SK-N-SH (cell line): ENCODE data around the gene CDH11. TPM values are rescaled to one million over a fixed set of nuclear protein-coding genes. Genes with fewer than 3 reads are reported as not detected.

ENCODE experiments used
- CTCF ChIA-PET: fragments of 300-600, 350-600 bp; formaldehyde crosslinking; extraction: SDS; loops from one replicate; lab custom pipeline; 2021; lab: Yijun Ruan, JAX
- POLR2A ChIA-PET: fragments of 350-600 bp; sonication (Branson Sonifier 250); formaldehyde crosslinking; extraction: SDS; loops from one replicate; lab custom pipeline; 2020; ENCODE audit warnings: antibody characterized with exemption, inconsistent platforms; lab: Yijun Ruan, JAX
- DNase-seq: peaks from one replicate; pipeline ENCODE4 v3.0.0; 2012
- H2AFZ ChIP-seq: fragments of 200-600 bp; sonication (generic); 2 replicates; pipeline ENCODE4 v1.8.1; 2016; ENCODE audit warnings: antibody characterized with exemption, mild to moderate bottlenecking, low read depth
- H3F3A ChIP-seq: fragments of 200-600 bp; sonication (generic); replicated peaks from 2 replicates; pipeline ENCODE3; 2016; ENCODE audit warnings: antibody characterized with exemption, mild to moderate bottlenecking; ENCODE audit not compliant: insufficient read depth
- H3K27ac ChIP-seq, 2 experiments: fragments of 200-500 bp in 1 of 2; fragments of 200-600 bp in 1 of 2; sonication (Bioruptor generic) in 1 of 2; sonication (generic), shearing (Covaris generic) in 1 of 2; 2 replicates each; pipeline versions ENCODE4 v1.5.1 to v1.6.1; 2014 to 2016; ENCODE audit warnings: low read depth in 2 of 2, inconsistent platforms in 1 of 2, low read length in 1 of 2, mild to moderate bottlenecking in 1 of 2, mixed read lengths in 1 of 2
- H3K27me3 ChIP-seq: fragments of 200-600 bp; sonication (generic), shearing (Covaris generic); 2 replicates; pipeline ENCODE4 v1.6.1; 2016; ENCODE audit warnings: mixed run types; ENCODE audit not compliant: insufficient read depth
- H3K36me3 ChIP-seq, 2 experiments: fragments of 200-500 bp in 1 of 2; fragments of 200-600 bp in 1 of 2; sonication (Bioruptor generic) in 1 of 2; sonication (generic) in 1 of 2; replicated peaks in 1 of 2; 2 replicates each; pipeline versions ENCODE3 to v1.5.1; 2014 to 2016; ENCODE audit warnings: low read length in 1 of 2, mild to moderate bottlenecking in 1 of 2; ENCODE audit not compliant: insufficient read depth in 2 of 2, control insufficient read depth in 1 of 2
- H3K4me1 ChIP-seq, 2 experiments: fragments of 200-500 bp in 1 of 2; fragments of 200-600 bp in 1 of 2; sonication (Bioruptor generic) in 1 of 2; sonication (generic), shearing (Covaris generic) in 1 of 2; 2 replicates each; pipeline versions ENCODE4 v1.5.1 to v1.6.1; 2014 to 2016; ENCODE audit warnings: low read depth in 1 of 2, low read length in 1 of 2, mixed run types in 1 of 2; ENCODE audit not compliant: insufficient read depth in 2 of 2, control insufficient read depth in 1 of 2
- H3K4me2 ChIP-seq: fragments of 200-600 bp; sonication (generic), shearing (Covaris generic); 2 replicates; pipeline ENCODE4 v1.6.1; 2017; ENCODE audit warnings: mixed run types
- H3K4me3 ChIP-seq, 2 experiments: fragments of 200-500 bp in 1 of 2; fragments of 200-600 bp in 1 of 2; sonication (Bioruptor generic) in 1 of 2; sonication (generic), shearing (Covaris generic) in 1 of 2; 2 replicates each; pipeline versions ENCODE4 v1.5.1 to v1.8.1; 2014 to 2016; ENCODE audit warnings: low read depth in 2 of 2, inconsistent platforms in 1 of 2, low read length in 1 of 2, mild to moderate bottlenecking in 1 of 2, mixed read lengths in 1 of 2, moderate library complexity in 1 of 2
- H3K79me2 ChIP-seq: fragments of 200-600 bp; sonication (generic); 2 replicates; pipeline ENCODE4 v1.8.1; 2017; ENCODE audit warnings: mild to moderate bottlenecking; ENCODE audit not compliant: insufficient read depth
- H3K9ac ChIP-seq: fragments of 200-600 bp; sonication (generic); 2 replicates; pipeline ENCODE4 v1.6.1; 2017; ENCODE audit warnings: mixed run types
- H3K9me2 ChIP-seq: fragments of 200-600 bp; sonication (generic); 2 replicates; pipeline ENCODE4 v1.6.1; 2017; ENCODE audit warnings: mixed run types
- H3K9me3 ChIP-seq: fragments of 200-600 bp; sonication (generic); 2 replicates; pipeline ENCODE4 v1.6.1; 2017; ENCODE audit warnings: mixed run types, mild to moderate bottlenecking, moderate library complexity
- H4K20me1 ChIP-seq: fragments of 200-600 bp; sonication (generic); 2 replicates; pipeline ENCODE4 v1.6.1; 2017; ENCODE audit warnings: mild to moderate bottlenecking, mixed run types; ENCODE audit not compliant: insufficient read depth
- ELF1 ChIP-seq: IDR thresholded peaks from 2 replicates; pipeline ENCODE4 v1.4.0; 2012
- EP300 ChIP-seq, 2 experiments: IDR thresholded peaks; 2 replicates each; pipeline versions ENCODE4 v1.4.0 to v1.6.1; 2012; ENCODE audit warnings: borderline replicate concordance in 1 of 2, low read depth in 1 of 2, low read length in 1 of 2
- FOSL2 ChIP-seq: IDR thresholded peaks from 2 replicates; pipeline ENCODE4 v1.4.0; 2012; ENCODE audit warnings: low read depth, mild to moderate bottlenecking, moderate library complexity, borderline replicate concordance
- GABPA ChIP-seq: IDR thresholded peaks from 2 replicates; pipeline ENCODE4 v1.4.0; 2012; ENCODE audit warnings: low read depth, mild to moderate bottlenecking
- IRF3 ChIP-seq: fragments of 150-350 bp; IDR thresholded peaks from 2 replicates; pipeline ENCODE4 v1.6.1; 2016; ENCODE audit warnings: mild to moderate bottlenecking, low read depth, low read length
- JUND ChIP-seq: IDR thresholded peaks from 2 replicates; pipeline ENCODE4 v1.4.0; 2012
- MEF2A ChIP-seq: IDR thresholded peaks from 2 replicates; pipeline ENCODE4 v1.4.0; 2012; ENCODE audit warnings: low read depth, borderline replicate concordance
- NRF1 ChIP-seq: IDR thresholded peaks from 2 replicates; pipeline ENCODE4 v1.6.1; 2012; ENCODE audit warnings: low read depth, mild to moderate bottlenecking, low read length
- RAD21 ChIP-seq: IDR thresholded peaks from 2 replicates; pipeline ENCODE4 v1.6.1; 2012; ENCODE audit warnings: mild to moderate bottlenecking, low read length
- RCOR1 ChIP-seq: fragments of 150-350 bp; IDR thresholded peaks from 2 replicates; pipeline ENCODE4 v1.6.1; 2017; ENCODE audit warnings: antibody characterized with exemption, low read length
- RFX5 ChIP-seq: IDR thresholded peaks from 2 replicates; pipeline ENCODE4 v1.6.1; 2012; ENCODE audit warnings: mild to moderate bottlenecking, improper control_type of control experiment, low read length
- SIN3A ChIP-seq: IDR thresholded peaks from 2 replicates; pipeline ENCODE4 v1.6.1; 2012; ENCODE audit warnings: low read depth, mild to moderate bottlenecking, low read length, moderate library complexity, borderline replicate concordance
- ZBTB33 ChIP-seq: IDR thresholded peaks from 2 replicates; pipeline ENCODE4 v1.4.0; 2012; ENCODE audit warnings: low read depth, borderline replicate concordance
- WGBS: methylation state at CpG from one replicate; pipeline ENCODE4 v1.1.6; 2017; ENCODE audit warnings: low lambda C conversion rate; 5-methylcytosine and 5-hydroxymethylcytosine counted together
- polyA plus RNA-seq, 3 experiments: library from polyadenylated mRNA; depleted of rRNA; stranded (reverse); fragments of >200 nt; gene quantifications; 2 replicates each; pipeline ENCODE4 v1.2.3, GENCODE V29; 2012
- TF ChIP-seq, protein P1 (sequence below): IDR thresholded peaks from 2 replicates; pipeline ENCODE4; 2012
- TF ChIP-seq, protein P2 (sequence below): fragments of 200-600 bp; sonication (generic); IDR thresholded peaks from 2 replicates; pipeline ENCODE4 v1.6.1; 2017; ENCODE audit warnings: antibody characterized with exemption, mild to moderate bottlenecking, moderate library complexity
- TF ChIP-seq, protein P3 (sequence below): IDR thresholded peaks from 2 replicates; pipeline ENCODE4 v1.4.0; 2012; ENCODE audit warnings: low read depth, borderline replicate concordance

Gene CDH11
- polyA plus RNA-seq, 1 of the 3 experiments (the other 2 are of a cell fraction) = 269 TPM

GRCh38 chr16:64997121-64997520 is 124.7 kb downstream of the CDH11 start:
- H3F3A ChIP-seq = peaks cover 41% of the 10 kb centered on the region
- no peak overlapping the region for H2AFZ ChIP-seq
- CTCF ChIA-PET = no interaction called here
- no peaks in the 10 kb centered on the region for H3K27me3 ChIP-seq
- TF ChIP-seq NRF1 (no peak), ELF1 (no peak), GABPA (no peak), RCOR1 (no peak), RFX5 (no peak), MEF2A (no peak), JUND (no peak), SIN3A (no peak)
- TF ChIP-seq, protein P1, sequence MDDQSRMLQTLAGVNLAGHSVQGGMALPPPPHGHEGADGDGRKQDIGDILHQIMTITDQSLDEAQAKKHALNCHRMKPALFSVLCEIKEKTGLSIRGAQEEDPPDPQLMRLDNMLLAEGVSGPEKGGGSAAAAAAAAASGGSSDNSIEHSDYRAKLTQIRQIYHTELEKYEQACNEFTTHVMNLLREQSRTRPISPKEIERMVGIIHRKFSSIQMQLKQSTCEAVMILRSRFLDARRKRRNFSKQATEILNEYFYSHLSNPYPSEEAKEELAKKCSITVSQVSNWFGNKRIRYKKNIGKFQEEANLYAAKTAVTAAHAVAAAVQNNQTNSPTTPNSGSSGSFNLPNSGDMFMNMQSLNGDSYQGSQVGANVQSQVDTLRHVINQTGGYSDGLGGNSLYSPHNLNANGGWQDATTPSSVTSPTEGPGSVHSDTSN = no peak
- TF ChIP-seq, protein P2, sequence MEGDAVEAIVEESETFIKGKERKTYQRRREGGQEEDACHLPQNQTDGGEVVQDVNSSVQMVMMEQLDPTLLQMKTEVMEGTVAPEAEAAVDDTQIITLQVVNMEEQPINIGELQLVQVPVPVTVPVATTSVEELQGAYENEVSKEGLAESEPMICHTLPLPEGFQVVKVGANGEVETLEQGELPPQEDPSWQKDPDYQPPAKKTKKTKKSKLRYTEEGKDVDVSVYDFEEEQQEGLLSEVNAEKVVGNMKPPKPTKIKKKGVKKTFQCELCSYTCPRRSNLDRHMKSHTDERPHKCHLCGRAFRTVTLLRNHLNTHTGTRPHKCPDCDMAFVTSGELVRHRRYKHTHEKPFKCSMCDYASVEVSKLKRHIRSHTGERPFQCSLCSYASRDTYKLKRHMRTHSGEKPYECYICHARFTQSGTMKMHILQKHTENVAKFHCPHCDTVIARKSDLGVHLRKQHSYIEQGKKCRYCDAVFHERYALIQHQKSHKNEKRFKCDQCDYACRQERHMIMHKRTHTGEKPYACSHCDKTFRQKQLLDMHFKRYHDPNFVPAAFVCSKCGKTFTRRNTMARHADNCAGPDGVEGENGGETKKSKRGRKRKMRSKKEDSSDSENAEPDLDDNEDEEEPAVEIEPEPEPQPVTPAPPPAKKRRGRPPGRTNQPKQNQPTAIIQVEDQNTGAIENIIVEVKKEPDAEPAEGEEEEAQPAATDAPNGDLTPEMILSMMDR = no peak
- TF ChIP-seq, all 33 proteins: peak for 0
- Histone ChIP-seq H3K4me1 (peaks cover 3 to 20% of the 10 kb centered on the region in 2 experiments; a peak in 3 of 4 replicates), H3K4me3 (no peak overlapping the region), H4K20me1 (peaks cover 10% of the 10 kb centered on the region), H3K27ac (no peak overlapping the region), H3K9ac (no peak overlapping the region), H3K9me2 (no peaks in the 10 kb centered on the region), H3K9me3 (no peaks in the 10 kb centered on the region), H3K36me3 (peaks cover 35 to 90% of the 10 kb centered on the region in 2 experiments), H3K4me2 (no peak overlapping the region), H3K79me2 (peaks cover 85% of the 10 kb centered on the region)
- DNase-seq = no peak
- POLR2A ChIA-PET = no interaction called here
- 94% methylated on average over 9 of the region's 9 CpGs for WGBS

DNA sequence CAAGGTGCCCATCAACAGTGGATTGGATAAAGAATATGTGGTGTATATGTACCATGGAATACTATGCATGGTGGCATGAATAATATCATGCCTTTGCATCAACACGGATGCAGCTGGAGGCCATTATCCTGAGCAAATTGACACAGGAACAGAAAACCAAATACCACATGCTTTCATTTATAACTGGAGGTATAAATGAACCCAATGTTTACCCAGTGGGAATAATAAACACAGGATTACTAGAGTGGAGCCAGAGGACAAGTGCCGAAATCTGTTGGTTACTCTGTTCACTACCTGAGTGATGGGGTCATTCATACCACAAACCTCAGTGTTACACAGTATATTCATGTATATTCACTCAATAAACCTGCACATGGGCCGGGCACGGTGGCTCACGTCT is 125.2 kb downstream of the CDH11 start:
- H3K4me1 ChIP-seq = peaks cover 3 to 15% of the 10 kb centered on the region in 2 experiments; a peak in 3 of 4 replicates
- peaks cover 40 to 95% of the 10 kb centered on the region in 2 experiments for H3K36me3 ChIP-seq
- no peak for TF ChIP-seq EP300 (IDR thresholded peaks at IDR 0.05; ENCODE audit: borderline replicate concordance in 1 of 2, low read depth in 1 of 2, low read length in 1 of 2)
- TF ChIP-seq, protein P2 = no peak
- no peak for TF ChIP-seq RFX5
- TF ChIP-seq RAD21 = no peak
- TF ChIP-seq ZBTB33 = no peak
- TF ChIP-seq IRF3 = no peak
- no peak for TF ChIP-seq ELF1
- TF ChIP-seq, protein P3, sequence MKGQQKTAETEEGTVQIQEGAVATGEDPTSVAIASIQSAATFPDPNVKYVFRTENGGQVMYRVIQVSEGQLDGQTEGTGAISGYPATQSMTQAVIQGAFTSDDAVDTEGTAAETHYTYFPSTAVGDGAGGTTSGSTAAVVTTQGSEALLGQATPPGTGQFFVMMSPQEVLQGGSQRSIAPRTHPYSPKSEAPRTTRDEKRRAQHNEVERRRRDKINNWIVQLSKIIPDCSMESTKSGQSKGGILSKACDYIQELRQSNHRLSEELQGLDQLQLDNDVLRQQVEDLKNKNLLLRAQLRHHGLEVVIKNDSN = no peak
- no peak for TF ChIP-seq FOSL2

More for the DNA sequence above, 125.2 kb downstream of the CDH11 start:
- WGBS = 63% methylated on average over 5 of the region's 5 CpGs
- no peaks in the 10 kb centered on the region for H3K9me3 ChIP-seq
- H3K4me2 ChIP-seq = no peak overlapping the region
- no peaks in the 10 kb centered on the region for H3K27me3 ChIP-seq
- H3K27ac ChIP-seq = no peak overlapping the region
- CTCF ChIA-PET = no interaction called here
- POLR2A ChIA-PET = no interaction called here
- H3K9ac ChIP-seq = no peak overlapping the region
- H2AFZ ChIP-seq = no peak overlapping the region
- H3F3A ChIP-seq = peaks cover 36% of the 10 kb centered on the region
- peaks cover 84% of the 10 kb centered on the region for H3K79me2 ChIP-seq
- peaks cover 6% of the 10 kb centered on the region for H4K20me1 ChIP-seq
- H3K9me2 ChIP-seq = no peaks in the 10 kb centered on the region
- no peak overlapping the region for H3K4me3 ChIP-seq
- no peak for DNase-seq
